Stimulated activated CD4-positive, alpha-beta T cell treated with anti-CD3 and anti-CD28 coated beads, Interleukin-4, amount 100 ng/mL, for 4 hours (primary cell): ENCODE measurements around the gene PPP2R3B.
"Not testable (repeated sequence)": the region's sequence is repeated elsewhere in the genome, so short reads cannot be mapped to it uniquely, and the experiment has no call there.

Experiments used
- DNase-seq, 2 experiments: peaks; one replicate each; pipeline ENCODE4 v3.0.0-alpha.2; 2020

PPP2R3B gene

GRCh38 chrX:402857-403256 lies 16.1 kb upstream of the PPP2R3B start:
- no peak for DNase-seq

DNA sequence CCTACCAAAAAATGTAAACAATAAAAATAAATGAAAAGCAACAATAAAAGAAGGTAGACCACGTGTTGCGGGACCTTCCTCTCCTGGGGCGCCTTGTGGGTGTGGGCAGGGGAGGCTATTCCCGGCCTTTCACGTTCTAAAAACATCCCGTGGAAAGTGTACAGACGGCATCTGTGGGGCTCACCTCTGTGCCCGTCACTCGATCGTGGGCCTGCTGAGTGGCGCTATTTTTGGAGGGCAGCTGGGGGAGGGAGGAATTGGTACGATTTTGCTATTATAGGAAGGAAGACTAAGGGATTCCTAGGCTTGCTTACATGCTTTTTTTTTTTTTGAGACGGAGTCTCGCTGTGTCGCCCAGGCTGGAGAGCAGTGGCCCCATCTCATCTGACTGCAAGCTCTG lies 13.6 kb upstream of the PPP2R3B start:
- DNase-seq = no peak

DNA sequence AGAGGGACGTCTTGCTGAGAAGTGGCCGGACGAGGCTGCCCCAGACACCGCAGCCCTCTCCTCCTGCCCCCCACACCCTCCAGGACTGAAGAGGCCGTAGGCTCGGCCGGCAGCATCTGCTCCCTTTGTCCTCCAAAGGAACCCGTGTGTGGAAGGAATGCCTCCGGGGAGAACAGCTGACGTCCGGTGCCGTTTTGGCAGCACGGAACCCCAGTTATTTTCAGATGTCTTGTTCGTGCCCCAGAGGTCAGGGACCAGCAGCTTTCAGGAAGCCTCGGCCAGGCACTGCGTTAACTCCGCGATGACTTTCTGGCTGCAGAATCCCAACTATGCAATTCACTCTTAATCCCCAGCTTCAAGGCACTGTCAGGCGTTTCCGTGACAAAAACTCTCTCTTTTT lies 10.9 kb upstream of the PPP2R3B start:
- DNase-seq = no peak

- DNase-seq = no peak
Observed at GRCh38 chrX:394830-395229, 8.1 kb upstream of the PPP2R3B start.

- DNase-seq = no peak
Observed at GRCh38 chrX:392575-392846, 5.8 kb upstream of the PPP2R3B start.

GRCh38 chrX:391717-392574 lies 5.2 kb upstream of the PPP2R3B start:
- DNase-seq = no peak

DNA sequence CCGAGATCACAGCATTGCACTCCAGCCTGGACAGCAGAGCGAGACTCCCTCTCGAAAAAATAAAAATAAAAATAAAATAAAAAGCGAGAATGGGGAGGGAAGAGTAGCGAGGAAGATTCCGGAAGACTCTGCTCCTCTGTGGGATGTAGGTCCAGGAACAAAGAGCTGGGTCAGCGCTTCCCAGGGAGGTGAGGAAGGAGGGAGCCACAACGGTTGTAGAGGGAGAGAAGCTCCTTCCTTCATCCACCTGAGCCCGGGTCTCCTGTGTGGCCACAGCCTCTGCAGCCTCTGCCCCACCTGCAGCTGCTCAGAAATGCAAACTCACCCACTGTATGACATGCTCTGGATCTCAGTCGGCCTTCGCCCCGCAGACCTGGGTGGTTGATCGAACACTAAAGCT lies 3.8 kb upstream of the PPP2R3B start:
- no peak for DNase-seq

GRCh38 chrX:389021-389441 lies 2.3 kb upstream of the PPP2R3B start:
- DNase-seq = no peak

GRCh38 chrX:387729-388128 lies 1.0 kb upstream of the PPP2R3B start:
- no peak for DNase-seq

GRCh38 chrX:386239-386767 lies 404 bp downstream of the PPP2R3B start:
- peak; percentile 47 to 54 for DNase-seq

- DNase-seq = not testable (repeated sequence)
Observed at GRCh38 chrX:385736-386135, 971 bp downstream of the PPP2R3B start.

DNA sequence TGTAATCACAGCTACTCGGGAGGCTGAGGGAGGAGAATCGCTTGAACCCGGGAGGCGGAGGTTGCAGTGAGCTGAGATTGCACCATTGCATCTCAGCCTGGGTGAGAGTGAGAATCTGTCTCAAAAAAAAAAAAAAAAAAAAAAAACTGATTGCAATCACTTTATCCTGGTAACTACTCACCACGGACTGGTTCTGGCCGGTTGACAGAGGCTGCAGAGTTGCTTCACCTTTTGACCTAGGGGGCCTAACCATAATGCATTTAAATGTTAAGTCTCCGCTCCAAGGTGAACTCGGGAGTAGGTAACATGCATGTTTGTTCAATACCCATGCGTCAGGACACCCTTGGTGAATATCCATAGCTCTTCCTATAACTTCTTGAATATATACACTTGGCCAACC lies 1.8 kb downstream of the PPP2R3B start:
- no peak for DNase-seq

DNA sequence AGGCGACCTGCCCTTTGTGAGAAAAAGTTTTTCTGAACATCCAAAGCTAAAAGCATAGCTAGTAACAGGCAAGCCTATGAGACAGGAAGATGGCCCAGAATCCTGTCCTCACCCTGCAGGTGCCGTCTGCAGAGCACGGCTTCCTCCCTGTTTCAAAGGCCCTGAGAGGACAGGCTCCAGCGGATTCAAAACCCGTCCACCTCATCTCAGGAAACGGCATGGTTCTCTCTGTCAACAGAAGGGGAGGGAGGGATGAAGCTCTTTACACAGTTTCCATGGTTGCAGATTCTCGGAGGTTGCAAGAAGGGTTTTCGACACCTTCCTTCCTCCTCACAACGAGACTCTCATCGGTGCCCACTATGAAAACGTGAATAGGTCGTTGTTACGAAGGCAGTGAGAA lies 8.3 kb downstream of the PPP2R3B start:
- no peak for DNase-seq

- DNase-seq = not testable (repeated sequence)
Observed at GRCh38 chrX:376206-376605, 10.5 kb downstream of the PPP2R3B start.

GRCh38 chrX:375181-376036 lies 11.3 kb downstream of the PPP2R3B start:
- DNase-seq = no peak

DNA sequence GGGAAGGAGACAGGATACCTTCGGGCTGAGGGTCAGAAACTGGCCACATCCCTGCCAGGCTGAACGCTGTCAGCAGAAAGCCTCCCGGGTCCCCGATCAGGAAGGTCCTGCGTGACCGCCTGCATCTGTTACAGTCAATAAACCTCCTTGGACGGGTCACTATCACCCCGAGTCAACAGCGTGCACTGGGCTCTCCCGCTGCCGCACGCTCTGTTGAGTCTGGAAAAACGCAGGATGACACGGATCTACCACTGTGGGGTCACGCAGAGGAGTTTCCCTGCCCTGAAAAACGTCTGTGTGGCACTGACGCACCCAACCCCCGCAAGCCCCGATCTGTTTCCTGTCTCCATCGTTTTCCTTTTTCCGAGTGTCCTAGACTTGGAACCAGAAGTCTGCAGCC lies 12.1 kb downstream of the PPP2R3B start:
- no peak for DNase-seq

- peak; percentile 47 to 50 for DNase-seq
Observed at GRCh38 chrX:373641-374471, 12.9 kb downstream of the PPP2R3B start.

GRCh38 chrX:372856-373640 lies 13.7 kb downstream of the PPP2R3B start:
- no peak for DNase-seq

GRCh38 chrX:371907-372306 lies 14.8 kb downstream of the PPP2R3B start:
- no peak for DNase-seq

GRCh38 chrX:370963-371745 lies 15.6 kb downstream of the PPP2R3B start:
- DNase-seq = no peak

DNA sequence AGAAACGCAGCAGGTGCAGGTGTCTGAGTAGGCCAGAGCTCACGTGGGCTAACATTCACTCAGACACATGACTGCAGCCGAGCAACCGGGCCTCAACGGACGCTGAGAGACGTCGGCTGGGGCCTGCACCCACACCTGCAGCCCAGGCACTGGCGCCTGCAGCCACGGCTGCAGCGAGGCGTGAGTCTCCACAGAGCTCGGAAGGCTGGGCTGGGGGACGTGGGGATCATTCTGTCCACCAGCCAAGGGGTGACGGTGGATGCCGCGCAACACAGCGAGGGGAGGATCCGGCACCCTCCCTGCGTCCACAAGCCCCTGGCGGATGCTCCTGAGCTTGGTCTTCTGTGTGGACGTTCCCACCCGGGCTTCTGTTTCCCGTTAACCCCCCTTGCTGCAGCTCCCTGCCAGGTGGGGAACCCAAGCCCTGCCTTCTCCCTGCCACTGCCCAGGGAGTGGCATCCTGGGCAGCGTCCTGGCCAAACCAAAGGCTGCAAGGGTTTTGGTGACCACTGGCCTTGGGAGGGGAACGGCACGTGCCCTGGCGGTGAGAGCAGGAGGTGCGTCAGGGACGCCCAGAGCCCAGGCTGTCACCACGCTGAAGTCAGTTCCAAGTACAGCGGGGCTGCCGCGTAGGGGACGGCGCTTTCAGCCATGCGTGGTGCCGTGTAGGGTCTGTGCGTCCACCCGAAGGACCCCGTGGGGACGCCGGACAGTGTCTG lies 16.3 kb downstream of the PPP2R3B start:
- no peak for DNase-seq
